ENCODE results near the gene TOX2.

Gene TOX2

DNA sequence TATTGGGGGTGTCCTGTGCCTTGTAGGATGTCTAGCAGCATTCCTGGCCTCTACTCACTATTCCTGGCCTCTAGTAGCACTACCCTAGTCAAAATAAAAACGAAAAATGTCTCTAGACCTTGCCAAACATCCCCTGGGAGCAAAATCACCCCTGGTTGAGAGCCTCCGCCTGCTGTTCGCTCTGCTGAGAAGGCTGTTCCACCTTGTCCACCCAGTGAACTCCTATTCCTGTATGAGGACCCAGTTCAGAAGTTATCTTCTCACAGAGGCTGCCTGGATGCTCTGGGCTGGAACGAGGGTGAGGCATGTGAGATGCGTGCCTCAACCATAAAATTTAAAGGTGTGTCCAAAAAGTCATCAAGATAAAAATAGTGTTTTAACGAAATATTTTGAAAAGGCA, 101.9 kb downstream of the TOX2 start:
- DNase-seq (ENCODE audit: low spot score), result no peak
- FAIRE-seq, result no peak

GRCh38 chr20:44017211-44017610, 102.6 kb downstream of the TOX2 start:
- no peak for FAIRE-seq
- no peak for DNase-seq (ENCODE audit: low spot score)

DNA sequence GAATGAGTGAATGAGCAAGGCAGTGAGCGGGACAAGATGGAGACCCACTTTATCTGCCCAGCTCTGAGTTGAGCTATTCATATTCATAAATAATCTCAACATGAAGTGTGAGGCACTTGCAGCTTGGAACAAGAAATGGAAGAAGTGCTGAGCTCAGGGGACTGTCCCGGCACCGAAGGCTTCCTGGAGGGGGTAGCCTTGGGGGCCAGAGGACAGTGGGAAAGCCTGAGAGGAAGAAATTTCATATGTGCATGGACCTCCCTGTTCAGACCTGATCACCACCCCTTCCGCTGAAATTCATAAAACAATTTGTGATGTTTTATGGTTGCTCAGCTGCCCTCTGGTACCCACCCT, 103.2 kb downstream of the TOX2 start:
- no peak for FAIRE-seq
- no peak for DNase-seq (ENCODE audit: low spot score)

DNA sequence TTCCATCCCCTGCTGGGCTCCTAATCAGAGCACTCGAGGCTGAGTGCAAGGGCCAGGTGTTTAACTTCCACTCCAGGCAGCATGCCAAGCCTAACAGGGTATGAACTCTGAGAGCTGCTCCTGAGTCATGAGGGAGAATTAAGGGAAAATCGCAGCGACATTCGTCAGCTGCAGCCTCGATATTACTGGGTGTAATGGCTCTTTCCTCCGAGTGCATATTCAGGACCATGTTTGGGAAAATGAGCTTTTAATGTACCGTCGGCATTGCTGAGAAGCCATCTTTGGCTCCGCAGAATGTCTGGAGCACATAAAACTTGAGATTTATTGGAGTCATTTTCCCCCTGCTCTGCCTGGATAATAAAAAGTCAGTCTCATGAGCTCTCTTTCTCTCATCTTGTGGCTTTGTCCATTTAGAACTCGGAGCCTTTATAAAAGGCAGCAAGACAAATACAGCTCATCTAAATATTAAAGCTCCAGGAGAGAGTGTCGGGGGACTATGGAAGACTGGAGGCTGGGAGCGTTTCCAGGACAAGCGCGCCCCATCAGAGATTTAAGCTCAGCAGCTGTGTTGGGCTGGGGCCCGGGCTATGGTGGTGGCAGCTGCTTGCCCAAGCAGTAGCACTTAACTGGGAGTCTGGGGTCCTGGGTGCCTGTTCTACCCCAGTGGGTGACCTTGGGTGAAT, 103.7 kb downstream of the TOX2 start:
- FAIRE-seq (no peak), DNase-seq (ENCODE audit: low spot score) (peak; percentile 37)

DNA sequence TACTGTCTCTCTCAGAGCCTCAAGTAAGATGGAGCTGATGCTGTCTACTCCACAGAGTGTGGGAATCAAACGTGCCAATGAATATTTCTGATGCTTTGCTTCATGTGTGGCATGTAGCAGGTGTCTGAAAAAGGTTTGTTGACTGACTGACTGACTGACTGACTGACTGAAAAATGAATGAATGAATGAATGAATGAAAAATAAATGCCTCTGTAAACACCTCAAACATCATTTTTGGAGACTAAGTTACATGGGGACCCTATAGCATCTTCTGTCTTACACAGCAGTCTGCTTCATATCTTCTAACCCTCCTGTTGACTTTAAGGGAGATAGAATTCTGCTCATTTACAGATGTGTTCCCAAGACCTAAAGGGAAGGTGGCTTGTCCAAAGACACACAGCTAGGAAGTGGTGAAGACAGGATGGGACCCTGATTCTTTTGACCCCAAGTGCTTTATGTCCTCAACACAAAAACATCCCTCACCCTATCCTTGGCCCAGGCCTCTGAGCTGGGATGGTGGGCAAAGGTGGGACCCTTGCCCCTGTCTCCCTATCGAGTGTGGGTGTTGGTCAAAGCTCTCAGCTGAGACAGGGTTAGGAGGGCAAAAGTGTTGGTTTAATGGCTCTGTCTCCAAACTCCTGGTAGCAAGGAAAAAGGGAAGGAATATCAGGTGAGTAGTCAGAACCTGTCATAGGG, 104.4 kb downstream of the TOX2 start:
- FAIRE-seq, result no peak

DNA sequence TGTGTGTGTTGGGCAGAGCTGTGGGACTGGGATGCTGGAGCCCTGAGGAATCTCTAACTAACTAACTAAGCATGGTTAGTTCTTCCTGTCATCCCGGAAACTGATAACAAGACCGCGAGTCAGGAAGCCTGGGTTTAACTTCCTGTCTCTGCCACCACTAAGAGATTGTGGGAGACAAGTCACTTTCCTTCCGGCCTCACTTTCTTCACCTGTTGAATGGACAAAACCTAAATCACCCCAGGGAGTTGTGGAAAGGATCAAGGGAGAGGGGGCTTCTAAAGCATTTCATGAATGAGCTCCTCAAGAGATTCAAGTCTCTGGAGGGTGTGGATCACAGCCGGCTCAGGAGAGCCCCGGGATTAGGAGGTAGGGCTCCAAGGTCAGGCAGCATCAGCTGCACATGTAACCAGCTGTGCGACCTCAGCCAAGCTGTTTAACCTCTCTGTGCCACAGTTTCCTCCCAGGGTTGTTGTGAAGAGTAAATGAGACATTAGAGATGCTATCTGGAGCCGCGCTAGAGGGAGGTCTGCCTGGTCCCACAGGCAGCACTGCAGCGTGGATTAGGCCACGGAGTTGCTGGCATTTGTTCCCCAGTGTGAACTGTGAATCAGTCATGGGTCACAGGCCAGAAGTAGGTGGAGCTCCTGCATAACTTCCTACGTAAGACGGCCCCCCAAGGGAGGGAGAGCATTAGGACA, 105.1 kb downstream of the TOX2 start:
- no peak for DNase-seq (ENCODE audit: low spot score)
- no peak for FAIRE-seq

More for the DNA sequence above, 104.4 kb downstream of the TOX2 start:
- DNase-seq (ENCODE audit: low spot score), result no peak

- DNase-seq (ENCODE audit: low spot score), result no peak
- FAIRE-seq, result no peak
These were observed 105.9 kb downstream of the TOX2 start for GRCh38 chr20:44020406-44021148.

- no peak for FAIRE-seq
- no peak for DNase-seq (ENCODE audit: low spot score)
These were observed 106.5 kb downstream of the TOX2 start for GRCh38 chr20:44021186-44021585.

GRCh38 chr20:44021900-44022299, 107.2 kb downstream of the TOX2 start:
- FAIRE-seq, result no peak

DNA sequence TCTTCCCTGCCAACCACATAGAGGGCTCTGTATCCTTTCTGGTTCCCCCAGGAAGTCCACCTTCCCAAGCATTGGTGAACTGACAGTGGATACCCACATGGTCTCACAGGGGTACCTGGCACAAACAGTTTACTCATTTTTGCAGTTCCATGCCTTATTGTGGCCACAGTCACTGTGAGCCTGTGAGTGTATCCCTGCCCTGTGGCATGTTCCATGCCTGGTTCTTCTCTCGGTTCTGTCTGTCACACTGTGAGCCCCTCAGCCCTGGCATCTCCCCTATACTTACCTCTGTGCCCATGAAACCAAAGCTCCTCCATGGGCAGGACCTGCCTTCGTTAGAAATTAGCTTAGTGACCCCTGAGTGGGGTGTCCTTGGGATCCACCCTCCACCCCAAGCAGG, 107.8 kb downstream of the TOX2 start:
- DNase-seq (ENCODE audit: low spot score), result no peak
- no peak for FAIRE-seq

More at GRCh38 chr20:44021900-44022299, 107.2 kb downstream of the TOX2 start:
- DNase-seq (ENCODE audit: low spot score), result no peak

DNA sequence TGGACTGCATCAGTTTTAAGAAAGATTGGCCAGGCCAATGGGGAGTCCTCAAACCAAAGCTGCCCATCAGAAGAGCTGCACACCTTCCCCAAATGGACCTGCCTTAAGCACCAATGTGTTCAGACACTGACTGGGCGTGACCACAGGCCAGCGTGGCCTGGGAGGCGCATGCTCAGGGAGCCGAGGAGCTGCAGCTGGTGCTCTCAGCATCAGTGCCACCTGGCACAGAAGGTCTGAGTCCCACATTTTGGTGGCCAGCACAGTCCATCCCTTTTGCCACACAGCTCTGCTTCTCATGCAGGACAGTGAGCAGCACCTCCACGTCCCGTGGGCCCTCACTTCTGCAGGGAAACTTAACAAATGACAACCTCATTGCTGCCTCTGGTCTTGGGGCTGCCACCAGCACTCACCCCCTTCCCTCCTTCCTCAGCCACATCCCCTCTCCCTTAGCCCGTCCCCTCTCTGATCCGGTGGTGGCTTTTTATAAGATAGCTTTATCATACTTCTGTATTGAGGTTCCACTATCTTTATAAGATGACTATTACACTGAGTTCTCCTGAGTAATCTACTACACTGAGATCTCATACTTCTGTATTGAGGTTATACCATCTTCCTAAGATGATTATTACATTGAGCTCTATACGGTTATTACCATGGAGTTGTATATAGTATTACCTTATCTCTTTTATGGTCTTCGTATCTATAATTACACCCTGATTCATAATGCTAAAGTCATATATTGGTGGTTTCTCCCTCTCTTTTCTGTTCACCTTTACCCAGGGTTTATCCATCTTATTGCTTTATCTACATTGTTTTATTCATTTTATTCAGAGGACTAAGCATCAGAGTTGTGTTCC, 109.1 kb downstream of the TOX2 start:
- DNase-seq (ENCODE audit: low spot score), result no peak
- no peak for FAIRE-seq

GRCh38 chr20:44024820-44025580, 110.3 kb downstream of the TOX2 start:
- DNase-seq (ENCODE audit: low spot score) (no peak), FAIRE-seq (no peak)

DNA sequence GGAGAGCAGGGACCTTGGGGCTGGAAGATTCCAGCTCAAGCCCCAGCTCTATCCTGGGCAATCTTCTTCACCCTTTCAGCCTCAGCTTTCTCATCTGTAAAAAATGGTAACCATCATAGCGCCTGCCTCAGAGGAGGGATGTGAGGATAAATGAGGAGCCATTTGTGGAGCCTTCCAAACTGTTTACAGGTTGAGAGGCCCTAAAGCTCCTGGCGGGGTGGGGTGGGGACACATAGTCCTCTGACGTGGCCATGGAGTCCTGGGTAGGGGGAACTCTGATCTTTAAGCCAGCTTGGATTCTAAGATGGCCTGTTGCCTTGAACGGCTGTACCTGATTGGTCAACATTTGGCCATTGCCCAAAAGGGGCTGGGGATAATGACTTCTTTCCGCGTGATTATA, 111.1 kb downstream of the TOX2 start:
- FAIRE-seq, result no peak

DNA sequence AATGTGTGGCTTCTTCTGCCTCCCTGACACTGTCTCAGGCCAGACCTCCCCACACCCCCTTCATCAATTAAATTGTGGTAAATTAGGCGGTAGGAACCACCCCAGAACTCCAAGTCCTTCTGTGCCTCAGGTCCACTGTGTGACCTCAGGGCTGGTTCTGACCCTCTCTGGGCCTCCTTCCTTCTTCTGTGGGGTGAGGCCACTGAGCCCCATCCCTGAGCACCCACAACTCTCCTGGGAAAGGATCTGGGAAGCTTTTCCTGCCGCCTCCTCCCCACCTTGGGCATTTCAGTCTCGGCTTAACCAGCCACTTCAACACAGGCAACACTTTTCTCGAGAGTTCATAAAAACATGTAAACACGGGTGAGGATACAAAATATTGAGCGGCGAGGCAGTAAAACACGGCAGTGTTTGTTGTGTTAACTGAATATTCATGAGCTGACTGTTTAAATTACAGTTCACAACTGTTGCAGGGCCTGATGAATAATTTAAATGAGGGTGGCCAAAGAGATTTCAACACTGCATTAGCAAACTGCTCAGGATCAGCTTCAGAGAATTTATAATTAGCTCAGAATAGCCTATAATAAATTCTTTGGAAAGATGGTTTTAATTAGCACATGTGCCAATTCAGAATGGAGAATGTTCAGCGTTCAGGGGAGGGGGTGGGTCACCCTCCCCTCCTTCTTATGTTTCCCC, 112.1 kb downstream of the TOX2 start:
- no peak for DNase-seq (ENCODE audit: low spot score)
- no peak for FAIRE-seq

More for the DNA sequence above, 111.1 kb downstream of the TOX2 start:
- DNase-seq (ENCODE audit: low spot score), result no peak

DNA sequence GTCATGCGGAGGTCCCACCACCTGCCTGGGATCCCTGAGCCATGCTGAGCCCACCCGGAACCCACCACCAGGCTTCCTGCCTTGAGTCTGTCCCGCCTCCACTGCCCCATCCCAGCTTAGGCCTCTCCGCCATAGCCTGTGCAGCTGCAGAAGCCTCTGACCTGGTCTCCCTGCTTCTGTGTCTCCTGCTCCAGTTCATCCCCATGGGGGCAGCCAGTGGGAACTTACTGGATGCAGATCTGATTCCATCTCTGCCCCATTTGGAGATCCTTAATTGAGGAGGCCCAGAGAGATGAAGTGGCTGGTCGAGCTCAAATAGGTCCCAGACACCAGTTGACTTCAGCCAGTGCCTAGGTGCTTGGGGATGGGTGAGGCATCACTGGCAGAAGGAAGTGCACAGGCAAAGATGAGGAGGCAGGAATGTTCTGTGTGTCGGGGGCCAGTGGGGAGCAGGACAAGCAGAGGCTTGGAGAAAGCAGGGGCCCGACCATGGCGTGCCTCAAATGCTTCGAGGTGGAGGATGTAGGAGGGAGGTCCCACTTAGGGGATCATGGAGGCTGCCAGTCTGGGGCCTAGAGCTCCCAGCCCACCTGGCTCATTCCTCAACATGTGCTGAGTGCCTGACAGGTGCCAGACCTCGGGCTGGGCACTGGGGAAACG, 112.8 kb downstream of the TOX2 start:
- no peak for DNase-seq (ENCODE audit: low spot score)
- FAIRE-seq, result no peak

DNA sequence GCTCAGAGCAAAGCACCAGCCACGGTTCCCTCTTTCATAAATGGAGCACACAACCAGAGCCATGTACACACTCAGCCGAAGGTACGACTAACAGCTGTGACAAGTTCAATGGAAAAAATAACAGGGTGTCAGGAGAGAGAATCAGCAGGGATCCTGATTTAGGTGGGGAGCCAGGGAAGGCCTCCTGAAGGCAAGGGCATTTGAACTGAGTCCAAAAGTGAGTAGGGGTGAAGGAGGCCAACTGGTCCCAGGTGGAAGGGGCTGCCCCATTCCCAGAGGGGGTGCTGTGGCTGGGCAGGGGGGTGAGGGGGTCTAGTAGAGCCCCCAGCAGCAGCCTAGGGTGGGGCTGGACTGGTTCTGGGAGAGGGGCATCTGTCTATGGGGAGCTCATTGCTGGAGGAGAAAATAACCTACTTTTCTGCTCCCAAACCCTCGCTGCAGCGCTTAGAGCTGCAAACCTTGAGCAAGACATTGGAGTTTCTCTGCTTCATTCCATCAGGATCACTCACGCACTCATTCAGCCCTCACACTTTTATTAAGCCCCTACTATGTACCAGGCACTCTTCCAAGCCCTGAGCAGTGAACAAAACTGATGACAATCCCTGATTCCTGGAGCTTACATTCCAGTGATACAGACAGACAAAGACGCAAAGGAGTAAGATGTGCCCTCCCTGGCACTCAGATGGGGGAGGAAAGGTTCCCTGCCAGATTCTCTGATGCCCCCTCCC, 113.5 kb downstream of the TOX2 start:
- DNase-seq (ENCODE audit: low spot score), result no peak
- FAIRE-seq, result no peak

DNA sequence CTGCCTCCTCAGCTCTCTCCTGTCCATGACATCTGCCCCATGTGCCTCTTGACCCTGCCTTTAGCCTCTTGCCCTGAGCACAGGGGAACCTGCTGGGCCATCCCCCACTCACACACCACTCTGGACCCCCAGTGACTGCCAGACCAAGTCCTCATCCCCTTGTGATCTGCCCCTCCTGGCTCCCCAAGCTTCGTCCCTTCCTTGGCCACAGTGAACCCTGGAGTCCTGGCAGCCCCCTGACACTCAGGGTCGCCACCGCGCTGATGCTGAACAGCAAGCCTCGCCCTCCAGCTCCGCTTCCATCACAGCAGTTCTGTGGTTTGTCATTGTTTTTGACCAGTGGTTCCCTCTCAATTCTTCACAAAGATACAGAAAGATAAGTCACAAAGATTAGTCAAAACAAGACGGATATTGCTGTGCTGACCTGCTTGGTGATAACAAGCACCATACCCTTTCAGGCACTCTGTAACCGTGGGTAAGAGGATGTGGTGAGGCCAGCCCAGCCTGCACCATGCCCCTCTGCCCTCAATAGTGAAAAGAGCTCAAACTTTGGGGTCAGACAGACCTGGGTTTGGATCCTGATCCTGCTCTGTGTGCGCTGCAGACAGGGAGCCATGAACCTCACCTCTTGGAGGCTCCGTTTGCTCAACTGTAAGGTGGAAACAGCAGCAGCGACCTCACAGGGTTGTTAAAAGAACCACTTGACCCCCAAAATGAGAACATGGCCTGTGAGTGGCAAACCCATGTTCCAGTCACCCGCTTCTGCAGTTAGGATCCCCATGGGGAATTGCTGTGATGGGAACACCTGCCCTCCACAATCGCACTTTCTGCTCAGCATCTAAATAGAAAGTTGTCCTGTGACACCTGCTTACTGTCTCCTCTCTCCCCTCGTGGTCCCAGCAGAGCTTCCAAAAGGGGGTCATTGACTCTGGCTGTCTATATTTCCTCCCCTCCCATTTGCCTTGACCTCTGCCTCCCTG, 114.5 kb downstream of the TOX2 start:
- no peak for FAIRE-seq
- DNase-seq (ENCODE audit: low spot score), result no peak
